Measurements from ENCODE around the gene FAM3A. TPM values are rescaled to one million over a fixed set of nuclear protein-coding genes. Genes with fewer than 3 reads are reported as not detected.

FAM3A gene
- total and polyA plus RNA-seq, 2 of the 4 experiments (the other 2 are of a cell fraction): 14.0 to 47.2 TPM

DNA sequence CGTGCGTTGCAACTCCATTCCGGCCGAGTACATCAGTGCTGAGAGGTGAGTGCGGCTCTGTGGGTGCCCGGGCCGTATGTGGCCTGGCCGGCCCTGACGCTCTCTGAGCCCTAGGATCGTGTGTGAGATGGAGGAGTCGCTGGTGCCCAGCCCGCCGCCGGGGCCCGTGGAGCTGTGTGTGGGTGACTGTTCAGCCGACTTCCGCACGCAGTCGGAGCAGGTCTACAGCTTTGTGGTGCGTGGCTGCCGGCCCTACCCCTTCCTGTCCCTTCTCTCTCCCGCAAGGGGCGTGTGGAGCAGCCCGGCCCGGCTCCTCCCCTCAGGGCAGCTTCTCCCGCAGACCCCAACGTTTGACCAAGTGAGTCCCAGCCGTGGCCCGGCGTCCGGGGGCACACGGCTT lies 50.0 kb downstream of the FAM3A start:
- Histone ChIP-seq H2AFZ (replicated peaks; ENCODE audit: low read length, poor library complexity) (no peak overlapping the region), H4K91ac (ENCODE audit: insufficient read depth, low read depth, low read length) (no peak overlapping the region), H2AK5ac (ENCODE audit: low read depth, low read length) (no peak overlapping the region), H3K56ac (ENCODE audit: extremely low read depth, insufficient read depth, low read length) (no peak overlapping the region), H3K4me2 (ENCODE audit: low read depth, low read length) (no peak overlapping the region), H3K9me1 (ENCODE audit: insufficient read depth, low read length) (no peaks in the 10 kb centered on the region), H2AK9ac (replicated peaks; ENCODE audit: low read depth, low read length, poor library complexity) (no peak overlapping the region), H3K23ac (ENCODE audit: low read depth, low read length) (no peak overlapping the region), H4K5ac (ENCODE audit: low read depth, low read length) (no peak overlapping the region), H3K4ac (ENCODE audit: low read depth, low read length) (no peak overlapping the region), H3K9me3 (ENCODE audit: control insufficient read depth, insufficient read depth, low read length) (no peaks in the 10 kb centered on the region; the same call in 1 of the 2 replicates), H3K18ac (ENCODE audit: low read depth, low read length) (no peak overlapping the region), H3K4me3 (ENCODE audit: insufficient read depth, low read depth, low read length) (no peak overlapping the region), H3K4me1 (ENCODE audit: control insufficient read depth, insufficient read depth, low read length) (no peaks in the 10 kb centered on the region), H3K36me3 (ENCODE audit: control insufficient read depth, insufficient read depth, low read length) (peaks cover 81% of the 10 kb centered on the region), H4K8ac (ENCODE audit: low read depth in 2 of 2, low read length in 2 of 2) (no peak overlapping the region), H3K9ac (ENCODE audit: low read depth, low read length) (no peak overlapping the region), H3K79me1 (ENCODE audit: low read depth in 1 of 2, low read length in 2 of 2) (peaks cover 0 to 9% of the 10 kb centered on the region in 2 experiments; a peak in 2 of 4 replicates), H3K14ac (replicated peaks; ENCODE audit: low read depth, low read length) (no peak overlapping the region), H2BK15ac (ENCODE audit: low read depth, low read length) (no peak overlapping the region), H3K27me3 (ENCODE audit: control insufficient read depth, insufficient read depth, low read length) (no peaks in the 10 kb centered on the region), H2BK120ac (ENCODE audit: low read depth, low read length) (no peak overlapping the region), H2BK5ac (ENCODE audit: low read depth, low read length, poor library complexity, severe bottlenecking) (no peak overlapping the region), H4K20me1 (ENCODE audit: insufficient read depth, low read length) (peaks cover 19% of the 10 kb centered on the region), H2BK20ac (ENCODE audit: low read depth, low read length) (no peak overlapping the region), H3K27ac (ENCODE audit: insufficient read depth, low read length) (no peak overlapping the region)
- DNase-seq (no peak), ATAC-seq (ENCODE audit: low read depth) (no peak)
- POLR2A ChIA-PET (ENCODE audit: unreplicated experiment): no interaction called here
- dilution Hi-C loops (cut with HindIII; ENCODE audit: low sequenced_read_pairs, unreplicated experiment): no loop called here
- no TSS peak for BruUV-seq (replicated peaks)
- TF ChIP-seq RCOR1 (IDR thresholded peaks at IDR 0.05; ENCODE audit: insufficient replicate concordance, low read length): no peak
- TF ChIP-seq, protein P1, sequence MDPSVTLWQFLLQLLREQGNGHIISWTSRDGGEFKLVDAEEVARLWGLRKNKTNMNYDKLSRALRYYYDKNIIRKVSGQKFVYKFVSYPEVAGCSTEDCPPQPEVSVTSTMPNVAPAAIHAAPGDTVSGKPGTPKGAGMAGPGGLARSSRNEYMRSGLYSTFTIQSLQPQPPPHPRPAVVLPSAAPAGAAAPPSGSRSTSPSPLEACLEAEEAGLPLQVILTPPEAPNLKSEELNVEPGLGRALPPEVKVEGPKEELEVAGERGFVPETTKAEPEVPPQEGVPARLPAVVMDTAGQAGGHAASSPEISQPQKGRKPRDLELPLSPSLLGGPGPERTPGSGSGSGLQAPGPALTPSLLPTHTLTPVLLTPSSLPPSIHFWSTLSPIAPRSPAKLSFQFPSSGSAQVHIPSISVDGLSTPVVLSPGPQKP (IDR thresholded peaks at IDR 0.05; ENCODE audit: borderline replicate concordance, low read depth, low read length): no peak
- no peak for TF ChIP-seq MAFK (IDR thresholded peaks at IDR 0.05; ENCODE audit: low read depth, low read length)
- TF ChIP-seq CHD1 (IDR thresholded peaks at IDR 0.05; ENCODE audit: low read depth, low read length): no peak
- no peak for TF ChIP-seq NFE2L2 (IDR thresholded peaks at IDR 0.05; ENCODE audit: low read depth, low read length)
- TF ChIP-seq, protein P2, sequence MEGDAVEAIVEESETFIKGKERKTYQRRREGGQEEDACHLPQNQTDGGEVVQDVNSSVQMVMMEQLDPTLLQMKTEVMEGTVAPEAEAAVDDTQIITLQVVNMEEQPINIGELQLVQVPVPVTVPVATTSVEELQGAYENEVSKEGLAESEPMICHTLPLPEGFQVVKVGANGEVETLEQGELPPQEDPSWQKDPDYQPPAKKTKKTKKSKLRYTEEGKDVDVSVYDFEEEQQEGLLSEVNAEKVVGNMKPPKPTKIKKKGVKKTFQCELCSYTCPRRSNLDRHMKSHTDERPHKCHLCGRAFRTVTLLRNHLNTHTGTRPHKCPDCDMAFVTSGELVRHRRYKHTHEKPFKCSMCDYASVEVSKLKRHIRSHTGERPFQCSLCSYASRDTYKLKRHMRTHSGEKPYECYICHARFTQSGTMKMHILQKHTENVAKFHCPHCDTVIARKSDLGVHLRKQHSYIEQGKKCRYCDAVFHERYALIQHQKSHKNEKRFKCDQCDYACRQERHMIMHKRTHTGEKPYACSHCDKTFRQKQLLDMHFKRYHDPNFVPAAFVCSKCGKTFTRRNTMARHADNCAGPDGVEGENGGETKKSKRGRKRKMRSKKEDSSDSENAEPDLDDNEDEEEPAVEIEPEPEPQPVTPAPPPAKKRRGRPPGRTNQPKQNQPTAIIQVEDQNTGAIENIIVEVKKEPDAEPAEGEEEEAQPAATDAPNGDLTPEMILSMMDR (conservative IDR thresholded peaks at IDR 0.05; ENCODE audit: low read depth, low read length): no peak
- no peak for TF ChIP-seq RFX5 (IDR thresholded peaks at IDR 0.05; ENCODE audit: low read depth, low read length)
- TF ChIP-seq, protein P3, sequence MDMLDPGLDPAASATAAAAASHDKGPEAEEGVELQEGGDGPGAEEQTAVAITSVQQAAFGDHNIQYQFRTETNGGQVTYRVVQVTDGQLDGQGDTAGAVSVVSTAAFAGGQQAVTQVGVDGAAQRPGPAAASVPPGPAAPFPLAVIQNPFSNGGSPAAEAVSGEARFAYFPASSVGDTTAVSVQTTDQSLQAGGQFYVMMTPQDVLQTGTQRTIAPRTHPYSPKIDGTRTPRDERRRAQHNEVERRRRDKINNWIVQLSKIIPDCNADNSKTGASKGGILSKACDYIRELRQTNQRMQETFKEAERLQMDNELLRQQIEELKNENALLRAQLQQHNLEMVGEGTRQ (IDR thresholded peaks at IDR 0.05; ENCODE audit: low read depth, low read length): no peak
- no peak for TF ChIP-seq BHLHE40 (IDR thresholded peaks at IDR 0.05; ENCODE audit: low read depth, low read length)
- 90% methylated on average over 5 of the region's 32 CpGs; no CpG with 5 or more reads in 1 of the 2 experiments for WGBS, 2 experiments (ENCODE audit: extremely low coverage in 2 of 2, insufficient read length in 1 of 2)
- CTCF ChIA-PET: no interaction called here
- in situ Hi-C loops (cut with MboI; ENCODE audit: low sequenced_read_pairs): no loop called here
- intact Hi-C loops (cut with micrococcal nuclease): no loop called here
